CD14-positive monocyte (primary cell): ENCODE measurements around the gene WDR49. TPM values are rescaled to one million over a fixed set of nuclear protein-coding genes. Genes with fewer than 3 reads are reported as not detected.

Experiments
- DNase-seq, 3 donors: peaks; one replicate each; pipeline ENCODE4 v3.0.0-alpha.2; 2011 to 2022
- H2AFZ ChIP-seq: 2 replicates; pipeline ENCODE4 v1.6.0; 2012; ENCODE audit warnings: mild to moderate bottlenecking, low read depth, low read length, inconsistent platforms; ENCODE audit not compliant: insufficient read depth, poor library complexity, severe bottlenecking
- H3K27ac ChIP-seq, 2 donors: 1 replicate in 1 of 2; 2 replicates in 1 of 2; pipeline ENCODE4 v1.5.1; 2012 to 2013; ENCODE audit warnings: low read length in 2 of 2, control low read depth in 1 of 2, inconsistent platforms in 1 of 2, low read depth in 1 of 2, mild to moderate bottlenecking in 1 of 2
- H3K27me3 ChIP-seq, 2 donors: one replicate each; pipeline versions ENCODE4 v1.6.0 to v1.6.1; 2011 to 2013; ENCODE audit warnings: low read length in 2 of 2; ENCODE audit not compliant: control insufficient read depth in 2 of 2, insufficient read depth in 2 of 2
- H3K36me3 ChIP-seq, 2 donors: replicated peaks in 1 of 2; 1 replicate in 1 of 2; 2 replicates in 1 of 2; pipeline versions ENCODE4 v1.5.1 to v1.6.1; 2012 to 2013; ENCODE audit warnings: low read length in 2 of 2, control low read depth in 1 of 2, inconsistent platforms in 1 of 2, mild to moderate bottlenecking in 1 of 2; ENCODE audit not compliant: insufficient read depth in 2 of 2, control insufficient read depth in 1 of 2
- H3K4me1 ChIP-seq, 2 donors: 1 replicate in 1 of 2; 2 replicates in 1 of 2; pipeline versions ENCODE4 v1.5.1 to v1.6.1; 2012 to 2013; ENCODE audit warnings: low read length in 2 of 2, control low read depth in 1 of 2, inconsistent platforms in 1 of 2, mild to moderate bottlenecking in 1 of 2, moderate library complexity in 1 of 2; ENCODE audit not compliant: insufficient read depth in 2 of 2, control insufficient read depth in 1 of 2
- H3K4me2 ChIP-seq: replicated peaks from 2 replicates; pipeline ENCODE3; 2012; ENCODE audit warnings: low read length, moderate library complexity, mild to moderate bottlenecking; ENCODE audit not compliant: poor library complexity, severe bottlenecking; ENCODE audit errors: extremely low read depth
- H3K4me3 ChIP-seq, 3 experiments: fragments of 200-600 bp in 1 of 3; sonication (generic) in 1 of 3; replicated peaks in 1 of 3; 1 replicate in 2 of 3; 2 replicates in 1 of 3; pipeline ENCODE4 v1.5.1; 2011 to 2013; ENCODE audit warnings: low read length in 3 of 3, mild to moderate bottlenecking in 3 of 3, control low read depth in 2 of 3, low read depth in 2 of 3, inconsistent platforms in 1 of 3, moderate library complexity in 1 of 3
- H3K79me2 ChIP-seq: 2 replicates; pipeline ENCODE4 v1.6.0; 2012; ENCODE audit warnings: mild to moderate bottlenecking, control low read depth, inconsistent platforms, low read length, moderate library complexity; ENCODE audit not compliant: insufficient read depth
- H3K9ac ChIP-seq: 2 replicates; pipeline ENCODE4 v1.6.0; 2017; ENCODE audit warnings: low read length, mild to moderate bottlenecking; ENCODE audit not compliant: insufficient read depth, poor library complexity, severe bottlenecking
- H3K9me3 ChIP-seq, 2 donors: replicated peaks in 1 of 2; 1 replicate in 1 of 2; 2 replicates in 1 of 2; pipeline versions ENCODE4 v1.5.1 to v1.6.1; 2012 to 2013; ENCODE audit warnings: low read length in 2 of 2, control low read depth in 1 of 2; ENCODE audit not compliant: control insufficient read depth in 1 of 2, insufficient read depth in 1 of 2
- H4K20me1 ChIP-seq: 2 replicates; pipeline ENCODE4 v1.6.0; 2012; ENCODE audit warnings: mild to moderate bottlenecking, low read length, control low read depth, moderate library complexity; ENCODE audit not compliant: insufficient read depth
- H3K27ac Mint-ChIP-seq, 7 donors: one replicate each; pipeline ENCODE4 v1.8.0; 2020; ENCODE audit warnings: mild to moderate bottlenecking in 7 of 7, mixed read lengths in 7 of 7, moderate library complexity in 6 of 7, inconsistent platforms in 2 of 7
- H3K27me3 Mint-ChIP-seq, 3 donors: one replicate each; pipeline ENCODE4 v1.8.0; 2021 to 2022; ENCODE audit warnings: low read depth in 3 of 3, mild to moderate bottlenecking in 3 of 3, mixed read lengths in 3 of 3, moderate library complexity in 3 of 3, inconsistent platforms in 1 of 3
- H3K36me3 Mint-ChIP-seq, 2 donors: one replicate each; pipeline ENCODE4 v1.8.0; 2020; ENCODE audit warnings: mixed read lengths in 2 of 2, inconsistent platforms in 1 of 2, mild to moderate bottlenecking in 1 of 2
- H3K4me1 Mint-ChIP-seq: one replicate; pipeline ENCODE4 v1.8.0; 2020; ENCODE audit warnings: mild to moderate bottlenecking, mixed read lengths
- H3K4me3 Mint-ChIP-seq, 2 donors: one replicate each; pipeline ENCODE4 v1.8.0; 2020; ENCODE audit warnings: mild to moderate bottlenecking in 2 of 2, mixed read lengths in 2 of 2, moderate library complexity in 1 of 2
- H3K9me3 Mint-ChIP-seq, 7 donors: one replicate each; pipeline ENCODE4 v1.8.0; 2020 to 2022; ENCODE audit warnings: mixed read lengths in 7 of 7, mild to moderate bottlenecking in 6 of 7, moderate library complexity in 6 of 7, inconsistent platforms in 2 of 7
- WGBS: methylation state at CpG from one replicate; pipeline ENCODE4 v1.1.5; 2013; ENCODE audit warnings: missing lambda C conversion rate; ENCODE audit not compliant: insufficient coverage; 5-methylcytosine and 5-hydroxymethylcytosine counted together
- intact Hi-C, 2 donors: fragments of 100-400 bp; cut with micrococcal nuclease; formaldehyde crosslinking; loops; one replicate each; pipeline versions ENCODE4 v1.15.0 to v1.15.1; 2023
- polyA plus RNA-seq, 3 donors: library from polyadenylated mRNA; depleted of rRNA in 1 of 3; unstranded in 2 of 3; stranded (reverse) in 1 of 3; fragments of 300-500 nt in 2 of 3; fragments of >200 nt in 1 of 3; fragmentation: Illumina TruSeq in 2 of 3; gene quantifications; 1 replicate in 2 of 3; 2 replicates in 1 of 3; pipeline ENCODE4 v1.2.3, GENCODE V29; 2012 to 2021
- TF ChIP-seq, protein P1 (sequence below): fragments of 200-600 bp; IDR thresholded peaks from one replicate; pipeline ENCODE4 v1.8.0; 2022; ENCODE audit warnings: antibody characterized with exemption, mild to moderate bottlenecking

Gene WDR49
- polyA plus RNA-seq, 3 donors: 1.1 to 5.0 (median 4.2) TPM

DNA sequence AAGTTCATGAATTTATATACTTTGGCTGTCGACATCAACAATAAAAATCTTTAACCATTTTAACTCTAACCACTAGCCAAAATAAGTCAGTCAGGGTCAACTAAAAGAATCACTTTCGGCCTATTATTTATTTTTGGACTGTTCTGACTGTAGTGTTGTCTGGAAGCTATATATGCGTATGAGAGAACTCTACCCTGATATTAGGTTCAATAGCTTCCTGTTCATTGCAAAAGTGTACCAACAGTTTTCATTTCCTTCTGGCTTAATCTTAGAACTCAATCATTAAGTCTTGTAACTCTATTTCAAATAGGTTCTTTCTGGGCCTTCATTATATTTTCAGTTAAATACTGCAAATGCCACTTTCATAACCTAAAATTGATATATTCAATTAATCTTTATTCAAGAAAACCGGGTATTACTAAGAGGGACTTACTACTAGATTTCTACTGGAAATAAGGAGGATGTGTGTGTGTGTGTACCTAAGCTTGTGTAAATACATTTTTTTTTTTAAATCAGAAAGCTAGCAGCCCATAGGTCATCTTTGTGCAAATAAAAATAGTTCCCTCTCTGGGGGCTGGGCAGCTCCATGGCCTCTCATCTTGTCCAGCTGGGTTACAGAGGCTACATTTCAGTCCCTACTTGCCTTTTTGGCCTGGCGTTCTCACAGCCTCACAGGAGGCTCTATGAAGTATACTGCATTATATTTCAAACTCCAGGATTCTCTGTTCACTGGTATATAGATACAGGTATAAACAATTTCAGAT, 185.7 kb downstream of the WDR49 start:
- Histone ChIP-seq H4K20me1 (no peaks in the 10 kb centered on the region), H3K27me3 (no peaks in the 10 kb centered on the region), H3K27ac (no peak overlapping the region), H3K9me3 (no peaks in the 10 kb centered on the region), H3K4me1 (no peaks in the 10 kb centered on the region), H3K79me2 (no peaks in the 10 kb centered on the region), H3K4me2 (no peak overlapping the region), H3K36me3 (no peaks in the 10 kb centered on the region), H3K9ac (no peak overlapping the region), H3K4me3 (no peak overlapping the region), H2AFZ (no peak overlapping the region)
- no peaks in the 10 kb centered on the region for H3K4me1 Mint-ChIP-seq
- peaks cover 0 to 2% (median 0%) of the 10 kb centered on the region in 7 donors for H3K9me3 Mint-ChIP-seq
- intact Hi-C loops: no loop called here
- WGBS: no CpG with 5 or more reads among the region's 5 CpGs
- no peak overlapping the region for H3K27ac Mint-ChIP-seq
- no peak for DNase-seq
- H3K4me3 Mint-ChIP-seq: no peak overlapping the region
- TF ChIP-seq, protein P1, sequence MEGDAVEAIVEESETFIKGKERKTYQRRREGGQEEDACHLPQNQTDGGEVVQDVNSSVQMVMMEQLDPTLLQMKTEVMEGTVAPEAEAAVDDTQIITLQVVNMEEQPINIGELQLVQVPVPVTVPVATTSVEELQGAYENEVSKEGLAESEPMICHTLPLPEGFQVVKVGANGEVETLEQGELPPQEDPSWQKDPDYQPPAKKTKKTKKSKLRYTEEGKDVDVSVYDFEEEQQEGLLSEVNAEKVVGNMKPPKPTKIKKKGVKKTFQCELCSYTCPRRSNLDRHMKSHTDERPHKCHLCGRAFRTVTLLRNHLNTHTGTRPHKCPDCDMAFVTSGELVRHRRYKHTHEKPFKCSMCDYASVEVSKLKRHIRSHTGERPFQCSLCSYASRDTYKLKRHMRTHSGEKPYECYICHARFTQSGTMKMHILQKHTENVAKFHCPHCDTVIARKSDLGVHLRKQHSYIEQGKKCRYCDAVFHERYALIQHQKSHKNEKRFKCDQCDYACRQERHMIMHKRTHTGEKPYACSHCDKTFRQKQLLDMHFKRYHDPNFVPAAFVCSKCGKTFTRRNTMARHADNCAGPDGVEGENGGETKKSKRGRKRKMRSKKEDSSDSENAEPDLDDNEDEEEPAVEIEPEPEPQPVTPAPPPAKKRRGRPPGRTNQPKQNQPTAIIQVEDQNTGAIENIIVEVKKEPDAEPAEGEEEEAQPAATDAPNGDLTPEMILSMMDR: no peak
- no peaks in the 10 kb centered on the region for H3K27me3 Mint-ChIP-seq
- peaks cover 6 to 10% of the 10 kb centered on the region in 2 donors for H3K36me3 Mint-ChIP-seq

DNA sequence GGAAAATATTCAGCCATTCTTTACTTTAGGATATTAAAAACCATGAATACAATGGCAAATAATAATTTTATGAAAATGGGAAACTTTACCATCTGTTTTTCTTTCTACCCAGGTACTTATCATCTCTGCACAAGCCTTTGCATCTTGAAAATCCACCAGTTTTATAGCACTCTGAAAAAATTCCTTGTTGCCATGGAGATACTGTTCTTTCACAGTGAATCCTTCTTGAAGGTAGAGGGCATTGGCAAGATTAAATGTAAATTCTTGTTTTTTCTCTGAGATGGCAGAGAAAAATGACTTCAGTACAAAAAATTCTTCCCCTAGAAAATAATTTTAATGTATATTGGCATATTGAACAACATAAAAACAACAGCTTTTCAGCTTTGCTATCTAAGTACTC, 186.8 kb downstream of the WDR49 start:
- Histone ChIP-seq H3K27me3 (no peaks in the 10 kb centered on the region), H3K4me1 (no peaks in the 10 kb centered on the region), H3K36me3 (no peaks in the 10 kb centered on the region), H3K79me2 (no peaks in the 10 kb centered on the region), H3K4me3 (no peak overlapping the region), H4K20me1 (no peaks in the 10 kb centered on the region), H3K9ac (no peak overlapping the region), H3K9me3 (no peaks in the 10 kb centered on the region), H3K27ac (no peak overlapping the region), H3K4me2 (no peak overlapping the region), H2AFZ (no peak overlapping the region)
- Mint-ChIP-seq H3K9me3 (peaks cover 0 to 2% (median 0%) of the 10 kb centered on the region in 7 donors), H3K27ac (no peak overlapping the region), H3K27me3 (no peaks in the 10 kb centered on the region), H3K4me3 (no peak overlapping the region), H3K4me1 (no peaks in the 10 kb centered on the region), H3K36me3 (peaks cover 6 to 10% of the 10 kb centered on the region in 2 donors)
- TF ChIP-seq, protein P1: no peak
- intact Hi-C loops: no loop called here
- DNase-seq: no peak
